ENCODE measurements around the gene SESN3.
"Not testable (repeated sequence)": the region's sequence is repeated elsewhere in the genome, so short reads cannot be mapped to it uniquely, and the experiment has no call there.

Gene SESN3

GRCh38 chr11:95149651-95150364 is 81.2 kb downstream of the SESN3 start:
- no peak for DNase-seq

DNA sequence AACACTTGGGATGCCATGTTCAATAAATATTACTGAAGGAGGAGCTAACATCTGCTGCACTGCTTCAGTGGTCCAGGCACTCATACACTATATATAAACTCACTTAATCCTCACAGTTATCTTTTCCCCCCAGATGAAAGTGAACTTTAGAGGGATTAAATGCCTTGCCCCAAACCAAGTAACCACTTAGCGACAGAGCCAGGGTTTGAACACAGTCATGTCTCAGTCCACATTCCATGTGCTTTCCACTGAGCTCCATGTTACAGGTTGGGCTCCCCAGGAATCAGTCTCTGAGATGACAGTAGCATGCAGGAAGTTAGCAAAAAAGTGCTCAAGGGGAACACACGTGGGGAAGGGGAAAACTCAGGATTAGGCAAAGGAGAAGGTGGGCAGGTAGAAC is 82.1 kb downstream of the SESN3 start:
- no peak for DNase-seq

DNA sequence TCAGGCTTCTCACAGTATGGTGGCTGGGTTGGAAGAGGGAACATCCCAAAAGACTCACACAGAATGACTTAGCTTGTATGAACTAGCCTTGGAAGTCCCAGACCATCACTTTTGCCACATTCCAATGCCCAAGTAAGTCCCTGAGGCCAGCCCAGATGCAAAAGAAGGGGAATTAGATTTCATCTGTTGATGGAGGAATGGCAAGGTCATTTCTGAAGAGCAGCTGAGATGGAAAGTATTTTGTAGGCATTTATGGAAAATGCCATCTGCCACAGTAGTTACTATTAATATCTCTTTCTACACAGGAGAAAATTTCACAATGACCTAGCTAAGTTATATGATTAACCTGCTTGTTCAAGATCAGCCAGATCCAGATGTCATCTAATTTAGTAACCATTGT is 82.6 kb downstream of the SESN3 start:
- DNase-seq, result no peak

DNA sequence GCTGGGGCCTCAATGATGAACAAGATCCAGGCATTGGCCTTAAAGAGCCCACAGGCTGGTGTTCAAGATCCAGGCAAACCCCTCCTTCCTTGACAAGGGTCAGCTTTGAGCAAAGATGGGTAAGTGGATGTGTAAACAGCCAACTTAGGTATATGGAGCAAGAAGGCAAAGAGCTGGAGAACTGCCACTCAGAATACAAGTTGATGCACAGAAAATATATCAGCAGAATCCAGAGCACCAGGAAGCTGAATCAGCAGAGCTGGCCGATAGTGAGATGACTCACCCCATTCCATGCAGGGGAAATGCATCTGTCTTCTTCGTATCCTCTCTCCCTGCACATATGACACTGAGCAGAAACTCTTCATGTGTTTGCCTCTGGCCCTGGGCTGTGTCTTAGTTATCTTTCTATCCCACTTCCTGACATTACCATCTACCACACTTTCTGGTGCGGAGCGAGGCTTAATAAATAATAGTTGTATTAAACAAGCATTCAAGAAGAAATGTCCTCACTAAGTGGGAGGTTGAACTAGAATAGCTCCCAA is 83.6 kb downstream of the SESN3 start:
- DNase-seq, result no peak

GRCh38 chr11:95145430-95146060 is 85.5 kb downstream of the SESN3 start:
- DNase-seq, result no peak

DNA sequence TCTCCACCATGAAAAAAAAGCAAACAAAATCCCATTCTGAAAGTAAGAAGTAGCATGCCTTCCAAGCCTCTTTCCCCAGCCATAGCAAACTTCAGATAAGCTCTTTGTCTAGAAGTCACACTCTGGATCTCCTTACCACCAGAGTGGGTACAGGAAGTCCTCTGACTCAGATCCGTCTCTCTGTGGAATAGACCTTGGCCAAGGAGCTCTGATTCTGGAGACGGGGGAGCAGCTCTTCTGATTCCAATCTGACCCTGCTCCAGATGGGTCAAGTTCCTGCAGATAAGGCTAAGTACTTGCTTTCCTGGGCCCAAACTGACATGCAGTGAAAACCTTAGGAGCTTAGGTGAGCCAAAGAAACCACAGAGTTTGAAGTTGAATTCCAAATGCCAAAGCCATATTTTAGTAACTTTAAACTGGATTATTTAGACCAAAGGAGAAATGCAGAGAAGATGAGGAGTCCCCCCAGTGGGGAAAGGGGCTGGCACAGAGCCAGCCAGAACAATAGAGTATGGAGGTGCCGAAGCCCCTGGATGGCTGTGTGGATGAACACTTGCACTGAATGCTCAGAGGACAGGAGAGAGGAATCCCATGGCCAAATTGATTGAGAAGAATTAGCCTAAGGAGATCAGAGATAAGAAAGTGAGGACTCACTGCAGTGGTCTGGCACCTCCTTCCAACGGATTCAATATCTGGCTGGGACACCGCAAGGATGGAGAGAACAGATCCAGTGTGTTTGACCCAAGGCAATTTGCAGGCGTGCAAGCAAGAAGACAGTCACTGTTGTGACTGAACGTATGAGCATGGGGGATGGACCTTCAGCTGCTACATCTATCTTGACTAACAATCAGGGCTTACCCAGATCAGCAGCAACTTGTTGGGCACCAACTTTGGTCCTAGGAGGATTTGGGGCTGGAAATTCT is 86.4 kb downstream of the SESN3 start:
- DNase-seq, result no peak

DNA sequence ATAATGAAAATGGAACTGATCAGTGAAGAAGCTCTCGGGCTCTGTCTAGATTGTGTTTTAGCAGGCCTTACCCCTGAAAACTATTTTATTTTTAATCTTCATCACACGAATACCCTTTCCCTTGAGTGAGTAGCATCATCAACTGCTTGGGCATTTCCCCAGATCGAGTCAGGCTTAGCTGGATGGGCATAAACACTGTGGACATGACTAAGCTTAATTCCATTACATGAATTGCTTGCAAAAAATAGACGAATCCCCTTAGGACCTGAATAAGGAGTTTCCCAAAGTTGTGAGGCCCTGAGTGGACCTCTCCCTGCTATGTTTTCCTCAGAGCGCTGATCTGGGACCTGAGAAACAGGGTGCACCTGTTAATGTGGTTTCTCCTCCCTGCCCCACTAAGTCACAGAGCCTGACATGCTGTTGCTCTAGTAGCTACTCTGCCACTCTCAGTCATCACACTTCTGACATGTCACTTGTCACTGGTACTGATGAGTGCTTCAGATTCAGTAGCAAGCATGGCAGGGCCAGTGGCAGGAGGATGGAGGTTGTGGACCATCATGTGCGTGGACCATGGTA is 87.8 kb downstream of the SESN3 start:
- no peak for DNase-seq

DNA sequence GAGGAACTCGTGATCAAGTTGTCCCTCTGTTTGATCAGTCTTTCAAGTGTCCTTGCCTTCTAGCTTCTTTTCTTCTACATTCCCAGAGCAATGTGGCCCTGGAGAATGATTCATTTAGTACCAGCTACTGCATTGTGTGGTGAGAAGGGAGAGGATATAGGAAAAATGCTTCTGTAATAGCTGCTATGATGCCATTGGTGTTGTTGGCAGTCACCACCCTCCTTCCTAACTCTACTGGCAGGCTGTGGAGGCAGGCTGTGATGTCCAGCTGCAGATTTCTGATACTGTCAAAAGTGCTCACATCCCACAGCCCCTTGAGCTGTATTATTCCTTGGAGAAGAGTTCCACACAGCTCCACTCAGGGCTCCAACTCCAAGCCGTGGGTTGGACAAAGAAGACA is 88.6 kb downstream of the SESN3 start:
- no peak for DNase-seq

- no peak for DNase-seq
Measured at GRCh38 chr11:95140397-95141033, 90.5 kb downstream of the SESN3 start.

GRCh38 chr11:95138448-95138847 is 92.6 kb downstream of the SESN3 start:
- peak; percentile 19 for DNase-seq

- no peak for DNase-seq
Measured at GRCh38 chr11:95137299-95137698, 93.7 kb downstream of the SESN3 start.

- DNase-seq, result not testable (repeated sequence)
Measured at GRCh38 chr11:95136747-95137146, 94.3 kb downstream of the SESN3 start.

- DNase-seq, result no peak
Measured at GRCh38 chr11:95135880-95136279, 95.1 kb downstream of the SESN3 start.

GRCh38 chr11:95135155-95135554 is 95.8 kb downstream of the SESN3 start:
- DNase-seq, result no peak

- no peak for DNase-seq
Measured at GRCh38 chr11:95134491-95134890, 96.5 kb downstream of the SESN3 start.

DNA sequence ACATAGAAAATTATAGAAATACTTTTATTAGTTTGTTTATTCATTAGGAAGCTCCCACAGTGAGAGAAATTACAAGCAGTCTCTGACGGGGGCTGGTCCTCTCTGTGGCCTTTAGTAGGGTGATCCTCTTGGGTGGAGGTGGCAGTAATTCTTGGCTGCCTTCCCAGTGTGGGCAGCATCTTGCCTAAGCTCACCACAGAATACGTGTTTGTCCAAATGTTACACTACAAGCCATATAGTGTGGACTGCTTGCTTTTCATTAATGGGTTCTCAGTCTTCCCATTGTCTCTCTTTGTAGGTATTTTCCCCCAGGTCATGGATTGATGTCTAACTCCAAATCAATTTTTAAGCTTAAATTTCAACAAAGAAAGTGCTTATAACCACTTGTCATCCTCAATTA is 98.0 kb downstream of the SESN3 start:
- DNase-seq, result no peak

DNA sequence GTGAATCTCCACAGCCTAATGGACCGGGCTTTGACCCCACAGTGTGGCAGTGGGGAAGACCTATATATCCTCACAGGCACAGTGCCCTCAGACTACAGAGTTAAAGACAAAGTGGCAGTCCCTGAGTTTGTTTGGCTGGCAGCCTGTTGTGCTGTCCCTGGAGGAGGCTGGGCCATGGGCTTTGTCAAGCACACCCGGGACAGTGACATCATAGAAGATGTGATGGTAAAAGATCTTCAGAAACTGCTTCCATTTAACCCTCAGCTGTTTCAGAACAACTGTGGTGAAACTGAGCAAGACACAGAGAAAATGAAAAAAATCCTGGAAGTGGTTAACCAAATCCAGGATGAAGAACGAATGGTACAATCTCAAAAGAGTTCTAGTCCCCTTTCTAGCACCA is 102.4 kb downstream of the SESN3 start:
- no peak for DNase-seq

DNA sequence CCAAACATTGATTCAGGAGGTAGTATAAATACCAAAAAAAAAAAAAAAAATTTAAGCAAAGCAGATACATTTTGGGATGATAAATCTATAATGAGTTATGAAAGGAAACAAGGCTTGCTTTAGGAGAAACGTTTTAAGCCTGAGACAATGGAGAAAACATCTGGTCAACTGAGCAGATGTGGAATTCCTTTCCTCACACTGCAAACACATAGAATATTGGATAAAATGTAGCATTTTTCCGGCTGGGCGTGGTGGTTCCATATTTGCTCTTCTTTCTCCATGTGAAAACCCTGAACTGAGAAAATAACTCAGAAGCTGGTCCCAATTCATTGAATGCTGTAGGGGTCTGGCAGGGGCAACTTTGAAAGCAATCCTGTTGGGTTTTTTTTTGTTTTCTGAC is 107.4 kb downstream of the SESN3 start:
- no peak for DNase-seq

DNA sequence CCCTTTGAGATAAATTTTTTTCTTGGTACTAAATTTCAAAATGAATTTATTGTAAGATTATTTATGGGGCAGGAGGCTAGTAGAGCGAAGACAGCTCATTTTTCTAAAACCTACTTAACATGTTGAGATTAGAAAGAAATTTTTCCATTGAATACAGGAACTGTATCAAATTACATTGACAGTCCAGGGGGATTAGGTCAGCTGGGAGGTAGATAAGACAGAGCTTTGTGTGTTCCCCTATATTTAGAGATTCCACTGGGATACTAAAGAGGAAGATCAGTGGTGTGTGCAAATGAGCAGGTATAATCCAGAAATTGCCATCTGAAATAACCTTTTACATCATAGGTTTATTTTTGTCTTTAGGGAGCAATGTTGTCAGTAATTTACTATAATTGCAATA is 109.3 kb downstream of the SESN3 start:
- DNase-seq, result no peak

GRCh38 chr11:95119361-95120060 is 111.5 kb downstream of the SESN3 start:
- DNase-seq, result no peak

DNA sequence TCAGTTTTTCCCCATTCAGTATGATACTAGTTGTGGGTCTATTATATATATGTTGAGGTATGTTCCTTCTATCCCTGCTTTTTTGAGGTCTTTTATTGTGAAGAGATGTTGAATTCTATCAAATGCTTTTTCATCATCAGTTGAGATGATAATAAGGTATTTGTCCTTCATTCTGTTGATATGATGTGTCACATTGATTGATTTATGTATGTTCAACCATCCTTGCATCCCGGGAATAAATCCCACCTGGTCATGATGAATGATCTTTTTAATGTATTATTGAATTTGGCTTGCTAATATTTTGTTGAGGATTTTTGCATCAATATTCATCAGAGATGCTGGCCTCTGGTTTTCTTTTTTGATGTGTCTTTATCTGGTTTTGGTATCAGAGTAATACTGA is 115.4 kb downstream of the SESN3 start:
- no peak for DNase-seq
